NCI-H526 (cell line): ENCODE measurements around the gene SH3BP5L.

ENCODE experiments used
- DNase-seq, 2 experiments: peaks; one replicate each; lab custom pipeline; 2025; lab: John Stamatoyannopoulos, UW

Gene SH3BP5L

DNA sequence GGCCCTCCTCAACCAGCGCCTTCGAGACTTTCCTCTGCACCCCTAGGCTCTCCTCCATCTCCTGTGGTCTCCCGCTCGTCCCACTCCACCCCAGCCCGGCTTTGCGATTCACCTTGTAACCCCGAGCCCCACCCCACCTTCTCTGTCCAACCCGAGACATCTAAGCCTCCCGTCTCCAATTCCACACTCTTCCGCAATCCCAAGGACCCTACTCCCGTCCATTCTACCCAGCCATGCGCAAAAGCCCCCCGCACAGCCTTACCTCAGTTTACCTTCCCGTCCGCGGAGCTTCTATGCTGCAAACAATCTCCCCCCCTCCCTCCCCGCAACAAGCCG is 174 bp downstream of the SH3BP5L start:
- no peak for DNase-seq

DNA sequence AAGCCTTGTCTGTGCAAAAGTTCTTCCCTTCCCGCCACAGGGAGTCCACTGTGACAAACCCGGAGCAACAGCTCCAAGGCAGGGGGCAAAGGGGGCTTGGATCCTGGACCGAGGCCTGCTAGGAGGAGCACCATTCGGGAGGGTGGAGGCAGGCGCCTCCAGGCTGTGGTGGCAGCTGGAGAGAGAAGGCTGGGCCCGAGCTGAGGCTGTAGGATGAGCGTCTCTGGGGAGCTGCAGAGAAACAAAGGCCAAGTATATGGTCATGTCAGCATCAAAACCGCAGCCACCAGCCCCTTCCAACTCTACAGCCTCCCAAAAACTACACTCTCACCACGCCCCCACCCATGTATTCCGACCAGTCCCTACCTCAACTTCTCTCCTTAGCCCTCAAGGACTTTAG is 579 bp downstream of the SH3BP5L start:
- DNase-seq, result no peak

DNA sequence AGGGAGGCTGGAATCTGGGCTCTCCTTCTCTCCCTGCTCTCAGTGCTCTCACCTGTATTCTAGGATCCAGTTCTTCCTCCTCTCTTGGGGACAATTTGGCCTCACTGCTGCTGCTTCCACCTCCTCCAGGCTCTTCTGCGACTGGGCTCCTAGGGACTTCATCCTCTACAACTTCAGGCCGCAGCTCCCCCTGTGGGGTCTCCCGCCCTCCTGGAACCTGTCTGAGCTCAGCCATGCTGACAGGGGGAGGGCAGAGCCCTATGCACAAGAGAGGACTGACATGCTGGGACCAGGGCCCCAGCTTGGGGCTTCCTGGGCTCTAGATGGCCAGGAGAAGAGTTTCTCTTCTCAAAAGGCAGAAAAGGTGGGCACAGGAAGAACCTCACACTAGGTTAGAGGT is 1.0 kb downstream of the SH3BP5L start:
- no peak for DNase-seq

DNA sequence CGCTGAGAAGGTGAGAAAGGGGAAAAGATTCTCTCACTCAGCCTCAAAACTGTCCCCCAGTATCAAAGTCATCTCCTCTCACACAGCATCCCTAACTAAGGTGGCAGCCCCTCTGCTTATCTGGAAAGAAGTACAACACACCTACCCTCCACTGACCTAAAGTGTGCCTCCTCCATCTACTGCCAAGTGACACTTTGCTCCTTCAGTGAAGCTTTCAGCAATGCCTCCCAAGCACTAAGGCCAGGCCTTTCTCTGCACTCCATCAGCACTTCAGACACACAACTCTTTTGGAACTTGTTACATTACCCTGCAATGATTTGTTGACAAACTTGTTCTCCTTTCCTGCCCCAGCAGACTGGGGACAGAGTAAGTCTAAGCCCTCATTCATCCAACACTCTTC is 1.4 kb downstream of the SH3BP5L start:
- DNase-seq, result no peak

DNA sequence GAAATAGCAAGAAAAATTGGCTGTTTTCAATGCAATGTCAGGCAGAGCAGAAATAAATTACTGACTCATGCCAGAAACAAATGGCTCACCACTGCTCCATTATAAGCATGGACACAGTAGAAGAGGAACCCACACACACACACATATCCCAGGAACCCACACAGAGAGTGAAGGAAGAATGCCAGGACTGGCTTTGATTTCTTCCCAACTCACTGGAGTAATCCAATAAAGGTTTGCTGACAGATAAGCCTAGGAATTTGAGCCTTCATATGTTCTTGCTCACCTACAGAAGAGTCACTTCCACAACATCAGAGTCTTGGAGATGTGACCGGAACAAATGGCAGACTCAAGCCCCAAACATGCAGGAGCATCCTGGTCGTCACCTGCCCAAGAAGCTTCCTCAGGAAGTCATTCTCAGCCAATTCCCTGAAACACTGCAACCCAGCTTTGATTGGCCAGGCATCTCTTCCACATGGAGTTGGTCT is 2.2 kb downstream of the SH3BP5L start:
- DNase-seq, result no peak

DNA sequence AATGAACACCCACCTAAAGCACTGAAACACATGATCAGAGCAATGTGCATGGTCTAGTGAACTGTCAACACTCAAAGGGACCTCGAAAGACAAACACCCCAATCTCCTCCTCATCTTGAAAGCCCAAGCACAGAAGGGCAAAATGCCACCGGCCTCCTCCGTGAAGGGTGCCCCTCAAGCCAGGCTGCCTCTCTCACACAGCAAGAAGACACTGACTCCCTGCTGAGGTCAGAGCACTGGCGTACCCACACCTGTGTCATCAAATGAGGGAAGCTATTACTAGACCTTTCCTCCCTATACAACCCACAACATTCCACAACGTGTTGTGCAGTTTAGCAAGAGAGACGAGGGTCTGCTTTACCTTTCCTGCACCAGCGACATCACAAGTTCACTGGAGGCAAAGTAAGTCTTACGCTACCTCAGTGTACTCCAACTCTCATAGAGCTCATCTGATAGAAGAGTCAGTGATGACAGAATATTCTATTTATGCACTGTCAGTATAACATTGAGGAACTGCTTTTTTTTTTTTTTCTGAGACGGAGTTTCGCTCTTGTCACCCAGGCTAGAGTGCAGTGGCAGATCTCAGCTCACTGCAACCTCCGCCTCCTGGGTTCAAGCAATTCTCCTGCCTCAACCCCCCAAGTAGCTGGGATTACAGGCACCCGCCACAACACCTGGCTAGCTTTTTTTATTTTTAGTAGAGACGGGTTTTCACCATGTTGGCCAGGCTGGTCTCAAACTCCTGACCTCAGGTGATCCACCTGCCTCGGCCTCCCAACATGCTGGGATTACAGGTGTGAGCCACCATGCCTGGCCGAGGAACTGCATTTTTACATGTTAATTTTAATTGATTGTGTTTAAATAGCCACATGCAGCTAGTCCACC is 3.3 kb downstream of the SH3BP5L start:
- no peak for DNase-seq

DNA sequence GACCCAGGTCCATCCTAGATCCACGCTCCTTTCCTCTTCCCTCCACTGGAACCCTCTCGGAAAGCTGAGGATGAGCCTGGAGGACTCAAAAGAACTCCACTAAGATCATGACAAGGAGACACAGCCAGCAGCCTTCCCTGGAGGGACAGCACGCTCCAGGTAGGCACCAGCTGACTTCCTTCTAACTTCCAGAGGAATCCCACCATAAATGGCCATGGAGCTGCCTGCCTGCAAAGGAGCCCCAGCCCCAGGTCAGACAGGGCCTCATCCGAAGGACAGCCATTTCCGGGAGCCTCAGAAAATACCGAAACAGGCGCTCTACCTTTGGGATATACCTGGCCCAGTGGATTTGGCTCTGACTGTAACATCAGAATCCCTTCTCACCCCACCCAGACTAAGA is 4.1 kb downstream of the SH3BP5L start:
- no peak for DNase-seq

DNA sequence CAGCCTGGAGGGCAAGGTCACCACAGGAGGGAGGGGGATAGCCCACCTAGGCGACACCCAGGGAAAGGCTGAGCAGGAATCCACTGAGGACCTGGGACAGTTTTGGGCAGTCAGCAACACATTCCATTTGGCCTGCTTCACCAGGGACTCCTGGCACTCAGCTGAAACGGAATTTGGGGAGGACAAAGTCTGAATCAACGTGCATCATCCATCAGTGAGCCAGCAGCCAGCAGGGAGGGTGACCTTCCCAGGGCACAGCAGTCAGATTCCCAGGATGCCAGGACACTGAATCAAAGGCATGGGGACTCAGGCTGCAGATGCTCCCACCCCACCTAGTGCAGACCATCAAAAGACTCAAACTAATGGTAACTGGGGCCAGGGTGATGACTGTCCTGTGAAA is 4.6 kb downstream of the SH3BP5L start:
- DNase-seq, result no peak

DNA sequence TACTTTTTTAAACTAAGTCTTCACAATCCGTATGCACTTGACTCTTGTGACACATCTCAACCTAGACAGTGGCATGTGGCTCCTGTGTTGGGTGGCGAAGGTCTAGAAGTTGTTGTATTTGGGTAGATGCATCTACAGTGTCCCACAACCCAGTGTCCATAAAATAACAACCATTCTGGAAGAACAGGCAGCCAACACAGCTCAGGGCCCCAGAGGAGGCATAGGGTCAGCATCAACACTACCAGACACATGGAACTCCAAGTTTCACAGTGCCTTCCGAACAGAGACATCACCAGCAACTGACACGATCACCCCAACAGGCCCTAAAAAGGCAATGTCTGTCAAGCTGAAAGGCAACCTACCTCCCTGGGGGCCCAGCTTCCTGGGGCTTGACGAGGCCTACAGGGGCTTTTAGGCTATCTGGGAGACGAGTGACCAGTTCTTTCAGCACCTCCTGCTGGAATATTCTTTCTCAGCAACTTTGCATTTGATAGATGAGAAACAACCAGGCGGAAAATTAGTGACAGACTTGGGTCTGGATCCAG is 5.6 kb downstream of the SH3BP5L start:
- no peak for DNase-seq

DNA sequence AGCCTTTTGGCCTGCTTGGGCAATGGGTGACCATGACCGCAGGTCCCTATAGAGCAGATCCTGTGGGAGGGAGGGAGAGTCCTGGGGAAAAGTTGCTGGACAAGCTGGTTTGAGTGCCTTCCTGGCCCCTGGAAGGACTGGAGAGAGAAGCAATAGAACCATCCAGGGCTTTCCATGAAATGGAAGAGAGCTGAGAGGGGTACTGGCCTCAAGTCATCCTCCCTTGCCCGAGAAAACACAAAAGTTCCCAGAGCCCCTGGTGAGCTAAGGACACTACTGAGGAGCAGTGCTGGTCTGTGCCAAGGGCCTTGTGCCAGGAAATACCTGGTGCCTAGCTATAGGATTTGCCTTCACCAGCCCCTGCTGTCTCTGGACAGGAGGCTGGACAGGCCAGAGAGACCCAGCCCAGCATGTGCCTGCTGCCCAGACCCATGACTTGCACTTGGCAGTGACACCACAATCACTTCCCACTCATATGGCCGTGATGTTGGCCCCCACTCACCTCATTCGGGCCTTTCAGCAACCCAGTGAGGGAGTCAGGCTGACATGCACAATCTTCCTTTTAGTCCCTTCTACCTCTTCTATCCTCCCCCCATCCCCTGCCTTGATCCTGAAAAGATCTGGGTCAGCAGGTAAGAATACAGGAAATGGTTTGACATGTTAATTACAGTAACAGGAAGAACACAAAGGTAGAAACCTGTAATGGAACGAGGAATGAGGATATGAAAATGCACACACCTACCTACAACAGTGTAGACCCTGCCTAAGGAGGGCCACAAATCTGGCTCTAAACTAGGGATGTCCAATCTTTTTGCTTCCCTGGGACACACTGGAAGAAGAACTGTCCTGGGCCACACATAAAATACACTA is 7.0 kb downstream of the SH3BP5L start:
- no peak for DNase-seq

DNA sequence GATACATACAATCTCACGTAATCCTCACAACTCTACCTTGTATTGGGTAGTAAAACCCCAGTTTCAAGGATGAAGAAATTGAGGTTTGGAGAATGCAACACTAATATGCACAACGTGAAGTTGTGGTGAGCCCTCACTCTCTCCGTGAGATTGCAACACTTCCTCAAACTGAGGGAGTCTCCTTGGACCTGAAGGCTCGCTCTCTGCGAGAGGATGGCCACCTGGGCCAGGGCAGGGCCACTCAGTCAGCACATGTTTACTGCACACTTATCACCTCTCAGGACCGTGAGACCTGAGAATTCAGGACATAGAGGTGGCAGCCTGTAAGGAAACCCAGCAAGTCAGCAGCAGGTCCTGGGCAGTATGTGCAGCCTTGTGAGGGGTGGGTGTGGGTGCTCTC is 8.7 kb downstream of the SH3BP5L start:
- DNase-seq, result no peak

DNA sequence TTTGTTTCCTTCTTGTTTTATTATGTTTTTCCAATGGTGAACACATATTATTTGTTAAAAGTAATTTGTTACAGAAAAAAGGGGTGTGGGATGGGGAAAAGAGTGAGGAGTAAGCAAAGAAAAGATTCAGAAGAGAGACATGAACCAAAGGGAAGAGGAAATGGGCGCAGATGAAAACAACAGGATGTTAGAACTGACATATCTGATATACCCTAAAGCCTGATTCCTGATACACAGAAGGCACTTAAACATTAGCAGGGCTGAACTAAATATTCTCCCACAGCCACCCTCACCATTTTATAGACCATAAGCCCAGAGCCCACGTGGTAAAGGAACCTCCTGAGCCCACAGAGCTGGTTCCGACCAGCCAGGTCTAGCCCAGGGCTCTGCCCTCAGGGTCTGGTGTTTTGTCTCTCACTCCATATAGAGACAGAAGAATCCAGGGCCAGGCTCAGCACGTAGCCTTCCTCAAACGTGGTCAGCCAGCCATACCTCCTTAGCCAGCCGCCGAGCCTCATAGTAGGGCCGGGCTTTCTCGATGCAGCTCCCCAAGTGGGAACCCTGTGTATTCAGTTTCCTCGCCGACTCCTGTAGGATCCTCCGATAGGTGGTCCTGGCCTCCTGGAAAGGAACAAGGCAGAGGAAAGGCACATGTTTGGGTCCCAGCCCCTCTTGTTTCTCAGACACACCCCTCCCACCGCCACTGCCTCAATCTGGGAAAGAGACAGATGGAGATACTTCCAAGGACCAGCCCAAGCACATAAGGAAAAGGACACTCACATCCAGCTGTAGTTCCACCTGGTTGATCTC is 9.5 kb downstream of the SH3BP5L start:
- DNase-seq, result no peak

DNA sequence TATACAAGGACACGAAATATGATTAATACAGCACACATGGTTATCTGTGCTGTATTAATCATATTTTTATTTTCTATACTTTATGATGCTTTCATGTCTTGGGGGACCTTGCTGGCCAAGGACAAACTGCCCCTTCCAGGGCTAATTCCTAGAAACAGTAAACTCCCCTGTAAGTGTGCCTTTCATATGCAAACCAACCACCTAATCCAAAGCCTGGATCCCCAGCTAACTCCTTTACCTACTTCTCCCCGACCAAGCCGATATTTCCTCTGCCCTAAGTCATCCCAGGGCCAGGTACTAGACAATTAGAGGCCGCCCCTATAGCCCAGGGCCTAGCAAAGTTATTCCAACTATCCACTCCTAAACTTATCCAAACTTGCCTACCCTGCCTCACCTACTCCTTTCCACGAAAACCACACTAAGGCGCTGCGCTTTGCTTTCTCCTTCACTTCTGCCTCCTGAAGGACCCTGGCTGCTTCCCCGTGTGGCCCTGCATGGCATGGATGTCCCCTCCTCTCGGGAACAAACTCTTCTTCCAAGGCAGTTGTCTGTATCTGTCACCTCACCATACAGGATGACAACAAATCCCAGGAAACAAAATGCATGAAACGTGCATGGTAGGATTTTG is 10.2 kb downstream of the SH3BP5L start:
- no peak for DNase-seq

DNA sequence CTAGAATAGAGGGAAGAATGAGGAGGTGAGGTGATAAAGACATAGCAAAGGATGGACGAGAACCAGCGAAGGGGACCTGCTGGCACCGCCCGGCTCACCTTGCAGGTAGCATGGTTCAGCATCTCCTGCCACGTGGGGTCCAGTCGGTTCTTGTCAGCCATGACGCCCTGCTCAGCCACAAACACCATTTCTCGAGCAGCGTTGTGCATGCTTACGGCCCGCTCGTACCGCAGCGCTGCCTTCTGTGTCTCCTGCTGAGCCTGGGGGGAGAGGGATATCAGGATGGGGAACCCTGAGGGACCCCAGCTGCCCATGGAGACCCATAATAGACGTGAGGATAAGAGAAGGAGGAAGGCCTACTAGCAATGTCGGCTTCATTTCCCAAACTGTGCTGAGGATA is 11.4 kb downstream of the SH3BP5L start:
- DNase-seq, result no peak

DNA sequence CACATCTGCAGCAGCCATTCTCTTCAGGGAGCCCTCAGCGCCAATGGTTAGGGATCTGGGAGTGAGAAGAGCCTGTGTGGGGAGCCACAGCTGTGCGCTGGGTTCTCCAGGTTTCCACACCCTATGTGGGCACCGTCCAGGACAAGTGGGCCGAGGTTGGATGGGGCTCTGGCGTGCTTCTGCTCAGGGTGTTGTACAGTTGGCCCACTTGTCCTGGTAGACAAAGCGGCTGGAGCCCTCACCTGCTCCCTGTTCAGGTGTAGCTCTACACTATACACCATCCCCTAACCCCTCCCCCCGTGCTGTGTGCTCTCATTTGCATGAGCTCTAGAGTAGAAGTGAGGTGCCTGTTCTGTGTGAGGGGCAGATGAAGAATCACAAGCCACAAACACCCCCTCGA is 12.2 kb downstream of the SH3BP5L start:
- DNase-seq, result peak in 1 of 2 experiments; percentile 41

DNA sequence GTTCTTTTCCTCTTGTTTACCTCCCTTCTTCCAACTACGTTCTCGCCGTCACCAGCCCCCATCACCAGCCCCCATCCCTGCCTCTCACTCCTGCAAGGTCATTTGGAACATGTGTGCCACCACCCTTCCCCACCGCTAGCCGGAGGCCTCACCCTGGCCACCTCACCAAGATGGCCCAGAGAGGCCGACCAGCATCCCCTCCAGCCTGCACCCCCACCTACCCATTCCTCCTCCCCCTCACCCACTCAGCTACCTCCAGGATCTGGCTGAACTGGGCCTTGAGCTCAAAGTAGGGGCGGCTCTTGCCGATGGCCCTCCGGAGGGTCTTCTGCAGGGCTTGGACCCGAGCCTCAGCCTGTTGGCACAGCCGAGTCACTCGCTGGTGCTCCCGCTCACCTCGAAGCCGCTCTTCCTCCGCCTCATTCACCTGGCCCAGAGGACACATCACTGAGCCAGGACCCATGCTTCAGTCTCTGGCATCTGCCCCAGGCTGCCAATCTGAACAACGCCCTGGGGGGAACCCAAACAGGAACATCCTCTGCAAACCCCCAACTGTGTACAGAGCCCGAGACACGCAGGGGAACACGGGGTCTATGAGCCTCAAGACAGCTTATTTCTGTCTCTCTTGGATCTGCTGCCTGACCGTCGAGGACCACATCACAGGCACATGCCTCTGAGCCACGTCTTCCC is 12.8 kb downstream of the SH3BP5L start:
- DNase-seq, result no peak

DNA sequence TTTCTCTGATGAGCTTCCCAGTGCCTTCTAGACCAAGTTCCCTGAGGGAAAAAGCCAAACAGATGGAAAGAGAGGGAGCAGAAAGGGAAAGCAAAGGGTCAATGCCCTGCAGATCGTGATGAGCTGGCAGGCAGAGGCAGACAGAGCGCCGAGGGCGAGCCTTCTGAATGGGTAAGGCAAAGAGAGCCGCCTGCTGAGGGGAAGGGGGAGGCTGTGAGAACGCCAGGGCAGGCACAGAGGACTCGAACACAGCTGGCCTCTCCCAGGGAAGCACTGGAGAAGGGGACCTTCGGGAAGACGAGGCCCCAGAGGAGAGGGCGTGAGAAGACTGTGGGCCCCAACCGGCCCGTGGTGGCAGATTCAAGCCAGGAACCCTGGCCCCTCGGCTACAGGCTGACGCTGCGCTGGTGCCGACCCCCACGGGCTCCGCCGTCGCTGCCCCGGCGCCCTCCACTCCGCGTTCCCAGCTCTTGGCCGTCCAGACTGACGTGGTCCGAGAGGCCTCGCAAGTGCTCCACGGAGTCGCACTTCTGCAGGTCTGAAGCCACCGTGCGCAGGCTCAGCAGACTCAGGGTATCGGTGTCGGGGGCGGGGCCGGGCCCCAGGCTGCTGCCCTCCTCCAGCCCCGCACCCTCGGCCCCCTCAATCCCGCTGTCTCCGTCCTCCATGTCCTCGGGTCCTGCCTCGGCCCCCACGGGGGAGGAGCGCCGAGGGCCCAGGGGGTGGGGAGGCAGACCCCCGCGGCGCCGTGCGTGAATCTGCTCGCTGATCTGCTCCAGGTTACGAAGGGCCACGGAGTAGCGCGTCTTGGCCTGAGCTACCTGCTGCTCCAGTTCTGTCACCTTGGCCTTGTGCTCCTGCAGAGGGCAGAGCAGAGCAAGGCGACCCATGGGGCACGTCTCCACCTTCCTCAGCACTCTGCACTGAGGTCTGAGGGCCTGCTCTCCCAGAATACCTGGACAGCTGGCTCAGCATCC is 13.9 kb downstream of the SH3BP5L start:
- no peak for DNase-seq

DNA sequence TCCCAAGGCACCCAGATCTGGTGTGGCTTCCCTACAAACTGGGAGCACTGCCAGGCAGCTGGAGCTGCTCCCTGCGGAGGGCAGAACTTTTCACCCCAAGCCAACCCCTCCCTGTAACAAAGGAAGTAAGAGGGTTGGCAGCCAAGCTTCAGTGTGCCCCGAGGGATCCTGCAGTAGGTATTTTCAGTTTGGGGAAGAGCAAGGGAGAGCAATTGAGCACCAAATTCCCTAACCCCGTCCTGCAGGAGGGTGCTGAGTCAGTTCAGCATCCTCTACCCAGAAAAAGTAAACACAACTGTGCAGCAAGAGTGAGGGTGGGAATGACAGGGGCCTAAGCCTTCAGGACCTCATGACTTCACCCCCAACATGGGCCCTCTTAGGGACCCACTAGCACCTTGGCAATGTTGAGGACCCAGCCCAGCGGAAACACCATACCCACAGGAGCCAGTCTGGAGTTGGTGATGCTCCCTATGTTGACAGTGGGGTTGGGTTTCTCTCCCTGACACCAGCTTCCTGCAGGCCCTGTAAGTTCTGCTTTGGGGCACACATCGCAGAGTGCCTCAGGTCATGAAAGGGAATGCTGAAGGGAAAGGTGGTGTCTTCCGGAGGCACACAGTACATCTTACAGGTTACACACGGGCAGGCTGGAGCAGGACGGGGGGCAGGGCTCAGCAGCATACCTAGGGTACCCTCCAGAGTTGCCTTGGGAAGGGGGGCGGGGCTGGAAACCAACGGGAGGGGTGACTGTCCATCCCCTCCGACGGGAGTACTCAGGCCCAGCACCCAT is 14.8 kb downstream of the SH3BP5L start:
- DNase-seq, result no peak
